Epithelial cell of alveolus of lung (primary cell): ENCODE measurements around the gene CEACAM7. TPM values are rescaled to one million over a fixed set of nuclear protein-coding genes. Genes with fewer than 3 reads are reported as not detected.

ENCODE experiments used
- total RNA-seq: library from RNA; depleted of rRNA; stranded (reverse); fragments of >200 nt; gene quantifications from 2 replicates; pipeline ENCODE4 v1.2.1, GENCODE V29; 2015

CEACAM7 gene
- total RNA-seq: not detected in 2 replicates

GRCh38 chr19:41688098-41688497 is at the start of gene CEACAM7:
Gene CEACAM7 (minus strand): TSS chr19:41688270. CDS start chr19:41688165, 105 bp downstream.

GRCh38 chr19:41708481-41708880 is 20.4 kb upstream of the CEACAM7 start, which contains the start of gene CEACAM5:
Gene CEACAM5 (plus strand): TSS chr19:41708626. CDS start chr19:41708732, 106 bp downstream.

GRCh38 chr19:41626877-41627276 is 61.2 kb downstream of the CEACAM7 start, which contains the start of gene CEACAM4:
Gene CEACAM4 (minus strand): TSS chr19:41627074. CDS start chr19:41626963, 111 bp downstream.

Other genes with a start within 250 kb of the CEACAM7 start
- gene DMAC2, start 248.4 kb downstream of the CEACAM7 start, total RNA-seq: 58.8 TPM in 2 replicates
- not detected in 2 replicates for gene ERICH4, start 245.1 kb downstream of the CEACAM7 start, total RNA-seq
- gene CEACAM21, start 112.1 kb downstream of the CEACAM7 start, total RNA-seq: 0.32 TPM in 1 of 2 replicates, not detected in the other
- not detected in 2 replicates for gene CEACAM4, start 61.2 kb downstream of the CEACAM7 start, total RNA-seq
- gene CEACAM5, start 20.4 kb upstream of the CEACAM7 start, total RNA-seq: not detected in 2 replicates
- gene CEACAM6, start 67.3 kb upstream of the CEACAM7 start, total RNA-seq: not detected in 2 replicates
- gene CEACAM3, start 108.3 kb upstream of the CEACAM7 start, total RNA-seq: not detected in 2 replicates
- not detected in 2 replicates for gene LYPD4, start 156.4 kb upstream of the CEACAM7 start, total RNA-seq
- not detected in 2 replicates for gene DMRTC2, start 156.8 kb upstream of the CEACAM7 start, total RNA-seq
- 1,320 and 2,728 TPM in 2 replicates for gene RPS19, start 172.0 kb upstream of the CEACAM7 start, total RNA-seq
- gene CD79A, start 189.0 kb upstream of the CEACAM7 start, total RNA-seq: 0.64 and 0.78 TPM in 2 replicates
- 48.1 and 79.3 TPM in 2 replicates for gene ARHGEF1, start 194.9 kb upstream of the CEACAM7 start, total RNA-seq
- 0.13 TPM in 1 of 2 replicates, not detected in the other for gene ERFL, start 240.2 kb upstream of the CEACAM7 start, total RNA-seq